Measurements from ENCODE around the gene IRAK2. TPM values are rescaled to one million over a fixed set of nuclear protein-coding genes. Genes with fewer than 3 reads are reported as not detected.

Gene IRAK2
- total and polyA plus RNA-seq, 2 donors (not counting 3 experiments of a cell fraction or from before 2014, with no cell fraction given): 7.9 to 10.0 TPM

DNA sequence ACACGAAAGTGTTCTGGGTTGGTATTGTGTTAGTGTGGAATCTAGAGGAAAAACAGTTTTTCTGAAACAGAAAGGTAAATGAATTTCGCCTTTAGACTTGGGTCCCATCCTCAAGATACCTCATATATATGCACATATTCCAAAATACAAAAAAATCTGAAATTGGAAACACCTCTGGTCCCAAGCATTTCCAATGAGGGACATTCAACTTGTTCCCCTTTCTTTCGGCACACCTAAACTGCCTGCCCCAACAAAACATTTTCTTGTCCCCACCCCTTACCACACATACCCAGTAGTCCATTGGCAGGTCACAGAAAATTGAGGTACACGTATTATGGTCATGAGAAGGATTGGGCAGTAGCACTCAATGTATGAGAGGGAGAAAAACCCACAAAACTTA, 9.1 kb upstream of the IRAK2 start:
- H3K4me3 ChIP-seq (replicated peaks in 1 of 3; ENCODE audit: insufficient read depth in 1 of 3, low read depth in 1 of 3, low read length in 3 of 3): no peak overlapping the region
- TF ChIP-seq FOS (IDR thresholded peaks at IDR 0.05; ENCODE audit: borderline replicate concordance, insufficient read depth, low read length) (no peak), POLR2AphosphoS5 (IDR thresholded peaks at IDR 0.05; ENCODE audit: insufficient read depth, low read depth, low read length) (no peak), EZH2 (IDR thresholded peaks at IDR 0.05; ENCODE audit: borderline replicate concordance, low read depth, low read length, severe bottlenecking) (no peak)
- no peaks in the 10 kb centered on the region for H3K27me3 ChIP-seq (ENCODE audit: control insufficient read depth in 2 of 2, insufficient read depth in 2 of 2, low read length in 2 of 2)
- no peak for FAIRE-seq
- no peak overlapping the region for H3K9ac ChIP-seq (replicated peaks; ENCODE audit: extremely low read depth, insufficient read depth, low read length)
- no peak overlapping the region for H3K27ac ChIP-seq (ENCODE audit: insufficient read depth, low read depth, low read length)
- no peak for DNase-seq (ENCODE audit: low read depth, low spot score)
- H3K4me1 ChIP-seq (ENCODE audit: control insufficient read depth, extremely low read depth, insufficient read depth, low read length): no peaks in the 10 kb centered on the region
- no peaks in the 10 kb centered on the region for H3K79me2 ChIP-seq (ENCODE audit: control insufficient read depth, insufficient read depth, low read length)
- CTCF ChIA-PET: interaction anchor here (0.6 to 1.0 kb wide), 2 partner anchors 8 to 9 kb away, joined by 3 to 4 read pairs; partner anchors contain the start of gene IRAK2
- no TSS peak for BruUV-seq (replicated peaks)
- H3K36me3 ChIP-seq (ENCODE audit: control insufficient read depth in 2 of 2, extremely low read depth in 1 of 2, insufficient read depth in 2 of 2, low read length in 2 of 2): peaks cover 2 to 13% of the 10 kb centered on the region in 2 experiments
- no peaks in the 10 kb centered on the region for H3K9me1 ChIP-seq (replicated peaks; ENCODE audit: control insufficient read depth, extremely low read depth, insufficient read depth, low read length)
- intact Hi-C loops (cut with micrococcal nuclease): no loop called here
- dilution Hi-C loops (cut with MboI; ENCODE audit: extremely low pct_ligation_motif_present, low sequenced_read_pairs): no loop called here
- no peaks in the 10 kb centered on the region for H3K9me3 ChIP-seq (replicated peaks; ENCODE audit: control insufficient read depth, insufficient read depth, low read length)
- H4K20me1 ChIP-seq (replicated peaks; ENCODE audit: control insufficient read depth, extremely low read depth, insufficient read depth, low read length): no peaks in the 10 kb centered on the region
- no peak overlapping the region for H2AFZ ChIP-seq (ENCODE audit: low read depth, low read length)
- POLR2A ChIA-PET: interaction anchor here (0.6 kb wide), 1 partner anchor 86 kb away, joined by 4 read pairs; no protein-coding TSS in a partner anchor
- H3K4me2 ChIP-seq (ENCODE audit: insufficient read depth, low read length): no peak overlapping the region

DNA sequence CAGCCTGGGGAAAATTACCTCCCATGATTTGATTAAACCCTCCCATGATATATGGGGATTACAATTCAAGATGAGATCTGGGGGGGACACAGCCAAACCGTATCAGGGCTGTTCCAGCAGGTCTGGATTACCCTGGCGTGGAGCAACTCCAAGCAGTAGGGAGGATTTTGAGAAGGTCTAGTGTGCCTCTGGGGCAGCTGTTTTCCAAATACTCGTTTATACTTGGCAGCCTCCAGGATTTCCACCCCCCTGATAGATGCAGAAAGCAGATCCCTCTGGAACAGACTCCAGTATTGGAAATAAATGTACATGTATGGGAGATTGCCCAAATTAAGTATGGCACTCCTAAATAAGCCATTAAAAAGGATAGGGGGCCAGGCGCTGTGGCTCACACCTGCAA, 7.7 kb upstream of the IRAK2 start:
- dilution Hi-C loops (cut with MboI; ENCODE audit: extremely low pct_ligation_motif_present, low sequenced_read_pairs) (no loop called here), intact Hi-C loops (cut with micrococcal nuclease) (no loop called here)
- no peaks in the 10 kb centered on the region for H3K27me3 ChIP-seq (ENCODE audit: control insufficient read depth in 2 of 2, insufficient read depth in 2 of 2, low read length in 2 of 2)
- POLR2A ChIA-PET: no interaction called here
- no peak overlapping the region for H3K4me2 ChIP-seq (ENCODE audit: insufficient read depth, low read length)
- FAIRE-seq (peak; percentile 26), DNase-seq (ENCODE audit: low read depth, low spot score) (no peak)
- no peaks in the 10 kb centered on the region for H3K4me1 ChIP-seq (ENCODE audit: control insufficient read depth, extremely low read depth, insufficient read depth, low read length)
- peaks cover 0 to 5% of the 10 kb centered on the region in 2 experiments for H3K36me3 ChIP-seq (ENCODE audit: control insufficient read depth in 2 of 2, extremely low read depth in 1 of 2, insufficient read depth in 2 of 2, low read length in 2 of 2)
- no peak for TF ChIP-seq JUN (IDR thresholded peaks at IDR 0.05; ENCODE audit: borderline replicate concordance, insufficient read depth, insufficient read length, low read depth)
- TF ChIP-seq EZH2 (IDR thresholded peaks at IDR 0.05; ENCODE audit: borderline replicate concordance, low read depth, low read length, severe bottlenecking): no peak
- no peak for TF ChIP-seq FOS (IDR thresholded peaks at IDR 0.05; ENCODE audit: borderline replicate concordance, insufficient read depth, low read length)
- TF ChIP-seq, protein P1, sequence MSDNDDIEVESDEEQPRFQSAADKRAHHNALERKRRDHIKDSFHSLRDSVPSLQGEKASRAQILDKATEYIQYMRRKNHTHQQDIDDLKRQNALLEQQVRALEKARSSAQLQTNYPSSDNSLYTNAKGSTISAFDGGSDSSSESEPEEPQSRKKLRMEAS (IDR thresholded peaks at IDR 0.05; ENCODE audit: insufficient read depth, insufficient read length): no peak
- no peak for TF ChIP-seq MYC (IDR thresholded peaks at IDR 0.05; ENCODE audit: low read depth, low read length)
- TF ChIP-seq, protein P2, sequence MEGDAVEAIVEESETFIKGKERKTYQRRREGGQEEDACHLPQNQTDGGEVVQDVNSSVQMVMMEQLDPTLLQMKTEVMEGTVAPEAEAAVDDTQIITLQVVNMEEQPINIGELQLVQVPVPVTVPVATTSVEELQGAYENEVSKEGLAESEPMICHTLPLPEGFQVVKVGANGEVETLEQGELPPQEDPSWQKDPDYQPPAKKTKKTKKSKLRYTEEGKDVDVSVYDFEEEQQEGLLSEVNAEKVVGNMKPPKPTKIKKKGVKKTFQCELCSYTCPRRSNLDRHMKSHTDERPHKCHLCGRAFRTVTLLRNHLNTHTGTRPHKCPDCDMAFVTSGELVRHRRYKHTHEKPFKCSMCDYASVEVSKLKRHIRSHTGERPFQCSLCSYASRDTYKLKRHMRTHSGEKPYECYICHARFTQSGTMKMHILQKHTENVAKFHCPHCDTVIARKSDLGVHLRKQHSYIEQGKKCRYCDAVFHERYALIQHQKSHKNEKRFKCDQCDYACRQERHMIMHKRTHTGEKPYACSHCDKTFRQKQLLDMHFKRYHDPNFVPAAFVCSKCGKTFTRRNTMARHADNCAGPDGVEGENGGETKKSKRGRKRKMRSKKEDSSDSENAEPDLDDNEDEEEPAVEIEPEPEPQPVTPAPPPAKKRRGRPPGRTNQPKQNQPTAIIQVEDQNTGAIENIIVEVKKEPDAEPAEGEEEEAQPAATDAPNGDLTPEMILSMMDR (IDR thresholded peaks at IDR 0.05; ENCODE audit: extremely low read depth in 1 of 2, insufficient read depth in 1 of 2, low read depth in 1 of 2, low read length in 2 of 2): no peak
- TF ChIP-seq POLR2AphosphoS5 (IDR thresholded peaks at IDR 0.05; ENCODE audit: insufficient read depth, low read depth, low read length): no peak
- TF ChIP-seq GATA2 (IDR thresholded peaks at IDR 0.05; ENCODE audit: insufficient read depth, insufficient read length, low read depth, low read length): no peak
- no peak for TF ChIP-seq POLR2A (IDR thresholded peaks at IDR 0.05; ENCODE audit: low read depth, low read length)
- H3K9me1 ChIP-seq (replicated peaks; ENCODE audit: control insufficient read depth, extremely low read depth, insufficient read depth, low read length): no peaks in the 10 kb centered on the region
- no peaks in the 10 kb centered on the region for H3K9me3 ChIP-seq (replicated peaks; ENCODE audit: control insufficient read depth, insufficient read depth, low read length)
- H2AFZ ChIP-seq (ENCODE audit: low read depth, low read length): no peak overlapping the region
- H3K27ac ChIP-seq (ENCODE audit: insufficient read depth, low read depth, low read length): no peak overlapping the region
- H3K9ac ChIP-seq (replicated peaks; ENCODE audit: extremely low read depth, insufficient read depth, low read length): no peak overlapping the region
- CTCF ChIA-PET: no interaction called here
- H4K20me1 ChIP-seq (replicated peaks; ENCODE audit: control insufficient read depth, extremely low read depth, insufficient read depth, low read length): no peaks in the 10 kb centered on the region
- H3K4me3 ChIP-seq (replicated peaks in 1 of 3; ENCODE audit: insufficient read depth in 1 of 3, low read depth in 1 of 3, low read length in 3 of 3): no peak overlapping the region
- BruUV-seq (replicated peaks): no TSS peak
- no peaks in the 10 kb centered on the region for H3K79me2 ChIP-seq (ENCODE audit: control insufficient read depth, insufficient read depth, low read length)
